H1 (cell line): ENCODE results near the gene MOB3C. TPM values are rescaled to one million over a fixed set of nuclear protein-coding genes. Genes with fewer than 3 reads are reported as not detected.
A peak's percentile ranks its signal among the peaks of the same experiment; 100 is the strongest.

Experiments used
- CTCF ChIA-PET: fragments of 300-600 bp; sonication (Branson Sonifier 250); formaldehyde crosslinking; loops from one replicate; lab custom pipeline; 2021; ENCODE audit not compliant: partially characterized antibody; lab: Charles Lee
- POLR2A ChIA-PET: fragments of 300-600 bp; sonication (Branson Sonifier 250); formaldehyde crosslinking; loops from one replicate; lab custom pipeline; 2021; ENCODE audit warnings: inconsistent platforms; ENCODE audit not compliant: partially characterized antibody; lab: Charles Lee
- DNase-seq, 2 experiments: peaks; one replicate each; pipeline versions ENCODE4 v3.0.0 to v3.0.0-alpha.2; 2010 to 2022; ENCODE audit warnings: low spot score in 2 of 2, low read depth in 1 of 2, mixed read lengths in 1 of 2
- FAIRE-seq: peaks from 2 replicates; lab custom pipeline; 2011; peaks lifted over from hg19 to GRCh38; lab: Jason Lieb, UNC
- H2AFZ ChIP-seq: 2 replicates; pipeline ENCODE4 v1.8.1; 2012; ENCODE audit warnings: low read length, inconsistent platforms
- H2AK5ac ChIP-seq: 2 replicates; pipeline ENCODE4 v1.6.1; 2013; ENCODE audit warnings: low read depth, low read length
- H2BK120ac ChIP-seq: replicated peaks from 2 replicates; pipeline ENCODE3; 2013; ENCODE audit warnings: low read depth, low read length, inconsistent platforms
- H2BK12ac ChIP-seq: 2 replicates; pipeline ENCODE4 v1.6.1; 2013; ENCODE audit warnings: low read depth, low read length
- H2BK15ac ChIP-seq: 2 replicates; pipeline ENCODE4 v1.6.1; 2013; ENCODE audit warnings: low read length
- H2BK20ac ChIP-seq: 2 replicates; pipeline ENCODE4 v1.6.1; 2013; ENCODE audit warnings: low read length
- H2BK5ac ChIP-seq: 2 replicates; pipeline ENCODE4 v1.6.1; 2013; ENCODE audit warnings: low read depth, low read length
- H3K14ac ChIP-seq: 2 replicates; pipeline ENCODE4 v1.6.1; 2013; ENCODE audit warnings: inconsistent platforms; ENCODE audit not compliant: insufficient read length
- H3K18ac ChIP-seq: 2 replicates; pipeline ENCODE4 v1.6.1; 2013; ENCODE audit warnings: low read length; ENCODE audit errors: extremely low read depth
- H3K23ac ChIP-seq: 2 replicates; pipeline ENCODE4 v1.6.1; 2013; ENCODE audit warnings: inconsistent platforms; ENCODE audit not compliant: insufficient read length
- H3K23me2 ChIP-seq: 2 replicates; pipeline ENCODE4 v1.6.1; 2013; ENCODE audit warnings: low read depth, low read length
- H3K27ac ChIP-seq: 2 replicates; pipeline ENCODE4 v1.6.1; 2011; ENCODE audit warnings: low read depth, low read length, inconsistent platforms
- H3K27me3 ChIP-seq, 4 experiments: replicated peaks in 1 of 4; 1 replicate in 1 of 4; 2 replicates in 3 of 4; pipeline versions ENCODE4 v1.6.1 to v1.8.1; 2011 to 2013; ENCODE audit warnings: low read length in 3 of 4, mild to moderate bottlenecking in 3 of 4, inconsistent platforms in 2 of 4, mixed read lengths in 2 of 4, moderate library complexity in 1 of 4; ENCODE audit not compliant: control insufficient read depth in 3 of 4, insufficient read depth in 3 of 4; ENCODE audit errors: extremely low read depth in 1 of 4
- H3K36me3 ChIP-seq, 4 experiments: 2 replicates each; pipeline versions ENCODE4 v1.6.1 to v1.8.1; 2011 to 2013; ENCODE audit warnings: mild to moderate bottlenecking in 4 of 4, low read length in 3 of 4, moderate library complexity in 2 of 4, control low read depth in 1 of 4, inconsistent platforms in 1 of 4; ENCODE audit not compliant: insufficient read depth in 4 of 4, control insufficient read depth in 2 of 4
- H3K4ac ChIP-seq: replicated peaks from 2 replicates; pipeline ENCODE3; 2013; ENCODE audit warnings: low read length, low read depth, mixed read lengths, inconsistent platforms; ENCODE audit not compliant: insufficient read length
- H3K4me1 ChIP-seq, 4 experiments: replicated peaks in 1 of 4; 1 replicate in 1 of 4; 2 replicates in 3 of 4; pipeline versions ENCODE4 v1.6.1 to v1.8.1; 2011 to 2013; ENCODE audit warnings: low read length in 3 of 4, inconsistent platforms in 2 of 4, mixed read lengths in 1 of 4; ENCODE audit not compliant: insufficient read depth in 4 of 4, control insufficient read depth in 3 of 4
- H3K4me2 ChIP-seq, 2 experiments: 2 replicates each; pipeline versions ENCODE4 v1.6.1 to v1.8.1; 2011 to 2013; ENCODE audit warnings: low read depth in 2 of 2, low read length in 2 of 2, control low read depth in 1 of 2, inconsistent platforms in 1 of 2, mild to moderate bottlenecking in 1 of 2; ENCODE audit not compliant: insufficient read depth in 1 of 2
- H3K4me3 ChIP-seq, 4 experiments: fragments of 200-600, 300-600 bp in 1 of 4; sonication (generic), shearing (Covaris generic), sonication (Bioruptor Twin) in 1 of 4; 2 replicates each; pipeline versions ENCODE4 v1.5.1 to v1.8.1; 2011 to 2016; ENCODE audit warnings: low read length in 4 of 4, low read depth in 3 of 4, control low read depth in 2 of 4, inconsistent platforms in 2 of 4, mild to moderate bottlenecking in 2 of 4, mixed read lengths in 1 of 4, moderate library complexity in 1 of 4; ENCODE audit not compliant: insufficient read depth in 2 of 4; ENCODE audit errors: extremely low read depth in 1 of 4
- H3K56ac ChIP-seq: replicated peaks from 2 replicates; pipeline ENCODE3; 2013; ENCODE audit warnings: low read depth, mild to moderate bottlenecking, mixed read lengths, low read length, inconsistent platforms; ENCODE audit not compliant: insufficient read length
- H3K79me1 ChIP-seq: 2 replicates; pipeline ENCODE4 v1.6.1; 2013; ENCODE audit warnings: low read depth, low read length, control low read depth
- H3K79me2 ChIP-seq, 2 experiments: 2 replicates each; pipeline versions ENCODE4 v1.6.1 to v1.8.1; 2012 to 2013; ENCODE audit warnings: low read length in 2 of 2, mild to moderate bottlenecking in 2 of 2, inconsistent platforms in 1 of 2; ENCODE audit not compliant: insufficient read depth in 2 of 2, control insufficient read depth in 1 of 2
- H3K9ac ChIP-seq, 4 experiments: replicated peaks in 1 of 4; 1 replicate in 1 of 4; 2 replicates in 3 of 4; pipeline versions ENCODE4 v1.6.1 to v1.8.1; 2011 to 2013; ENCODE audit warnings: low read depth in 3 of 4, low read length in 3 of 4, control low read depth in 2 of 4, mild to moderate bottlenecking in 2 of 4, moderate library complexity in 2 of 4, inconsistent platforms in 1 of 4; ENCODE audit errors: extremely low read depth in 1 of 4
- H3K9me3 ChIP-seq, 2 experiments: 2 replicates each; pipeline versions ENCODE4 v1.6.1 to v1.8.1; 2012 to 2013; ENCODE audit warnings: mild to moderate bottlenecking in 2 of 2, moderate library complexity in 2 of 2, control low read depth in 1 of 2, inconsistent platforms in 1 of 2, low read depth in 1 of 2, low read length in 1 of 2, mixed read lengths in 1 of 2; ENCODE audit not compliant: insufficient read depth in 2 of 2
- H4K20me1 ChIP-seq, 2 experiments: replicated peaks in 1 of 2; 2 replicates each; pipeline versions ENCODE3 to v1.8.1; 2011 to 2013; ENCODE audit warnings: inconsistent platforms in 2 of 2, low read length in 2 of 2, mild to moderate bottlenecking in 1 of 2; ENCODE audit not compliant: insufficient read depth in 2 of 2, control insufficient read depth in 1 of 2
- H4K5ac ChIP-seq: 2 replicates; pipeline ENCODE4 v1.6.1; 2013; ENCODE audit warnings: low read length, low read depth, mixed read lengths, inconsistent platforms; ENCODE audit not compliant: insufficient read length
- H4K8ac ChIP-seq: 2 replicates; pipeline ENCODE4 v1.8.0; 2013; ENCODE audit warnings: mild to moderate bottlenecking, moderate library complexity, low read length, inconsistent platforms; ENCODE audit not compliant: insufficient read depth; ENCODE audit errors: extremely low read depth
- H4K91ac ChIP-seq: replicated peaks from 2 replicates; pipeline ENCODE3; 2013; ENCODE audit warnings: low read length, mixed read lengths, inconsistent platforms; ENCODE audit not compliant: insufficient read length
- CBX8 ChIP-seq: fragments of 300-800, 300-1000 bp; sonication (generic); IDR thresholded peaks from 2 replicates; pipeline ENCODE4 v1.7.1; 2016; ENCODE audit warnings: low read depth, low read length, borderline replicate concordance
- FOSL1 ChIP-seq: IDR thresholded peaks from 2 replicates; pipeline ENCODE4 v1.6.1; 2011; ENCODE audit warnings: mild to moderate bottlenecking, low read depth, low read length, moderate library complexity; ENCODE audit not compliant: insufficient read depth
- NANOG ChIP-seq: IDR thresholded peaks from 2 replicates; pipeline ENCODE4 v1.6.1; 2011; ENCODE audit warnings: low read length, low read depth, mild to moderate bottlenecking, inconsistent platforms; ENCODE audit not compliant: insufficient read depth, poor library complexity, severe bottlenecking
- POU5F1 ChIP-seq: IDR thresholded peaks from 2 replicates; pipeline ENCODE4 v1.6.1; 2011; ENCODE audit warnings: low read depth, mild to moderate bottlenecking, low read length, moderate library complexity
- RAD21 ChIP-seq, 2 experiments: IDR thresholded peaks in 1 of 2; conservative IDR thresholded peaks in 1 of 2; 2 replicates each; pipeline ENCODE4 v1.6.1; 2011; ENCODE audit warnings: low read depth in 2 of 2, low read length in 2 of 2, improper control_type of control experiment in 1 of 2, inconsistent platforms in 1 of 2, mild to moderate bottlenecking in 1 of 2, moderate library complexity in 1 of 2
- SIRT6 ChIP-seq: IDR thresholded peaks from one replicate; pipeline ENCODE4 v1.7.1; 2012; ENCODE audit warnings: low read length, inconsistent platforms
- YY1 ChIP-seq: IDR thresholded peaks from 2 replicates; pipeline ENCODE4 v1.6.1; 2011; ENCODE audit warnings: low read depth, mild to moderate bottlenecking, low read length
- ZNF274 ChIP-seq: IDR thresholded peaks from 2 replicates; pipeline ENCODE4 v1.7.0; 2012; ENCODE audit warnings: low read length, borderline replicate concordance; ENCODE audit errors: extremely low read depth
- WGBS, 2 experiments: shearing (Covaris generic) in 1 of 2; methylation state at CpG; one replicate each; pipeline versions ENCODE4 v1.1.6 to v1.1.7; 2013 to 2015; ENCODE audit warnings: low lambda C conversion rate in 2 of 2, mixed read lengths in 2 of 2, inconsistent platforms in 1 of 2, low coverage in 1 of 2, missing lambda C conversion rate in 1 of 2; ENCODE audit not compliant: insufficient replicate concordance in 2 of 2, insufficient coverage in 1 of 2, insufficient read length in 1 of 2; ENCODE audit errors: extremely low coverage in 1 of 2, missing lambda C conversion rate in 1 of 2; 5-methylcytosine and 5-hydroxymethylcytosine counted together
- polyA plus RNA-seq, 7 experiments: library from polyadenylated mRNA; depleted of rRNA in 3 of 7; stranded (reverse) in 5 of 7; unstranded in 2 of 7; fragments of >200 nt in 5 of 7; fragments of 200-250 nt in 2 of 7; gene quantifications; 1 replicate in 5 of 7; 2 replicates in 1 of 7; 4 replicates in 1 of 7; pipeline versions ENCODE4 v1.2.1 to v1.2.3, GENCODE V29; 2011 to 2013; ENCODE audit warnings: missing spikeins in 2 of 7, mixed read lengths in 2 of 7
- total RNA-seq: library from RNA; stranded (reverse); fragmentation: NEBNext Ultra II Directional; extraction: Animal tissue kit (Norgen Biotek cat#: 25700); gene quantifications from 2 replicates; pipeline ENCODE4 v1.2.1, GENCODE V29; 2021

Gene MOB3C
- total and polyA plus RNA-seq, 2 of the 8 experiments (the other 6 are each of a cell fraction or from before 2014, with no cell fraction given) = 5.8 to 6.6 TPM

- Histone ChIP-seq H3K56ac (no peak overlapping the region), H3K79me2 (no peaks in the 10 kb centered on the region), H3K27ac (no peak overlapping the region), H2BK15ac (no peak overlapping the region), H2AFZ (peak overlapping the region; percentile 81), H2BK20ac (no peak overlapping the region), H4K20me1 (peaks cover 0 to 3% of the 10 kb centered on the region in 2 experiments), H3K79me1 (peaks cover 3% of the 10 kb centered on the region; the same call in 1 of the 2 replicates), H3K9me3 (no peaks in the 10 kb centered on the region), H4K8ac (peak overlapping the region; percentile 73), H3K18ac (no peak overlapping the region; the same call in 1 of the 2 replicates), H2AK5ac (no peak overlapping the region), H2BK12ac (no peak overlapping the region), H3K14ac (peak overlapping the region; percentile 73), H3K23me2 (peaks cover 6% of the 10 kb centered on the region; the same call in 1 of the 2 replicates), H3K4me2 (peak overlapping the region; percentile 87 to 90), H3K4ac (no peak overlapping the region), H3K23ac (no peak overlapping the region), H3K27me3 (0 out of 7 replicates have a peak, but pooled peaks cover 0 to 2% (median 0%) of the 10 kb centered on the region in 4 experiments), H3K9ac (peak overlapping the region in 3 of 4 experiments; percentile 6 to 55 (median 46); a peak in 3 of 7 replicates), H2BK120ac (no peak overlapping the region), H3K4me3 (peak overlapping the region; percentile 70 to 87 (median 79)), H4K91ac (no peak overlapping the region), H3K4me1 (peaks cover 0 to 8% (median 3%) of the 10 kb centered on the region in 4 experiments; a peak in 4 of 7 replicates), H4K5ac (no peak overlapping the region), H3K36me3 (no peaks in the 10 kb centered on the region), H2BK5ac (no peak overlapping the region)
- ChIA-PET CTCF (interaction anchor here (0.7 to 10.7 kb wide), 26 partner anchors 11 to 167 kb away, joined by 3 to 126 read pairs (median 5); partner anchors contain the start of genes KNCN and MOB3C), POLR2A (interaction anchor here (0.6 to 2.2 kb wide), 5 partner anchors 10 to 20 kb away, joined by 3 to 15 read pairs (median 3); no protein-coding TSS in a partner anchor)
- WGBS, 2 experiments = 5% methylated on average over 2 of the region's 2 CpGs; no CpG with 5 or more reads in 1 of the 2 experiments
- no peak for FAIRE-seq
- DNase-seq = no peak
- no peak for TF ChIP-seq RAD21 (IDR thresholded peaks at IDR 0.05 in 1 of 2, conservative IDR thresholded peaks at IDR 0.05 in 1 of 2; ENCODE audit: low read depth in 2 of 2, low read length in 2 of 2)
- no peak for TF ChIP-seq POU5F1
- TF ChIP-seq CBX8 = no peak
- TF ChIP-seq YY1 = no peak
- no peak for TF ChIP-seq SIRT6
- no peak for TF ChIP-seq FOSL1
- TF ChIP-seq NANOG = no peak
- TF ChIP-seq ZNF274 = no peak
These were observed 13.1 kb downstream of the MOB3C start for GRCh38 chr1:46603481-46603857.
